ENCODE measurements around the gene ACP2. TPM values are rescaled to one million over a fixed set of nuclear protein-coding genes. Genes with fewer than 3 reads are reported as not detected.

Gene ACP2
- total RNA-seq, 1 donor from 2014 or later, result 40.8 TPM

DNA sequence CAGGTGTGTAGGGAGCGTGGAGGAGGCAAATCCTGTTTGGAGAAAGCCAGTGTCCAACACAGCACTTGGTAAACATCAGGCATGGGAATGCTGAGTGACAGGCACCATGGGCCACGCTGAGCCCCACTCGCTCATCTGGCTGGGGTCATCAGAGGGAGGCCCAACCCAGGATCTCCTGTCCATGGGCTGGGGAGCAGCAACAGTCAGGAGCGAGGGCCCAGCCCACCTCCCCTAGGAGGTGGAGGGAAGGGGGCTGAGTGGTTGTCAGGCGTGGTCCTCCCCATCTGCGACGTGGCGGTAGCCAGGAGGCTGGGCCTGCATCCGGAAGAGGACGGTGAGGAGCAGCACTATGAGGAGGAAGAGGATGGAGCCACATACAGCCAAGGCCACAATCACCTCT, 8.8 kb downstream of the ACP2 start:
- TF ChIP-seq EZH2 (IDR thresholded peaks at IDR 0.05; ENCODE audit: insufficient read depth, low read length), result no peak
- TF ChIP-seq, protein P1, sequence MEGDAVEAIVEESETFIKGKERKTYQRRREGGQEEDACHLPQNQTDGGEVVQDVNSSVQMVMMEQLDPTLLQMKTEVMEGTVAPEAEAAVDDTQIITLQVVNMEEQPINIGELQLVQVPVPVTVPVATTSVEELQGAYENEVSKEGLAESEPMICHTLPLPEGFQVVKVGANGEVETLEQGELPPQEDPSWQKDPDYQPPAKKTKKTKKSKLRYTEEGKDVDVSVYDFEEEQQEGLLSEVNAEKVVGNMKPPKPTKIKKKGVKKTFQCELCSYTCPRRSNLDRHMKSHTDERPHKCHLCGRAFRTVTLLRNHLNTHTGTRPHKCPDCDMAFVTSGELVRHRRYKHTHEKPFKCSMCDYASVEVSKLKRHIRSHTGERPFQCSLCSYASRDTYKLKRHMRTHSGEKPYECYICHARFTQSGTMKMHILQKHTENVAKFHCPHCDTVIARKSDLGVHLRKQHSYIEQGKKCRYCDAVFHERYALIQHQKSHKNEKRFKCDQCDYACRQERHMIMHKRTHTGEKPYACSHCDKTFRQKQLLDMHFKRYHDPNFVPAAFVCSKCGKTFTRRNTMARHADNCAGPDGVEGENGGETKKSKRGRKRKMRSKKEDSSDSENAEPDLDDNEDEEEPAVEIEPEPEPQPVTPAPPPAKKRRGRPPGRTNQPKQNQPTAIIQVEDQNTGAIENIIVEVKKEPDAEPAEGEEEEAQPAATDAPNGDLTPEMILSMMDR (IDR thresholded peaks at IDR 0.05; ENCODE audit: insufficient read depth, low read depth, low read length), result no peak
- H3K4me1 ChIP-seq (ENCODE audit: insufficient read depth, low read length), result peaks cover 5% of the 10 kb centered on the region
- H3K36me3 ChIP-seq (ENCODE audit: insufficient read depth, low read length), result peaks cover 18% of the 10 kb centered on the region
- H3K9ac ChIP-seq (ENCODE audit: low read length), result no peak overlapping the region
- H3K27ac ChIP-seq (ENCODE audit: low read depth, low read length), result no peak overlapping the region
- H4K20me1 ChIP-seq (ENCODE audit: insufficient read depth, low read length), result peaks cover 4% of the 10 kb centered on the region
- DNase-seq (ENCODE audit: low read depth), result no peak
- H3K4me2 ChIP-seq (ENCODE audit: low read length), result no peak overlapping the region
- H3K27me3 ChIP-seq (ENCODE audit: insufficient read depth, low read length), result no peaks in the 10 kb centered on the region
- H3K4me3 Mint-ChIP-seq (ENCODE audit: unreplicated experiment), result no peak overlapping the region
- H3K9me3 Mint-ChIP-seq (ENCODE audit: unreplicated experiment), result peaks cover 3% of the 10 kb centered on the region
- H3K4me3 ChIP-seq (ENCODE audit: insufficient read depth, low read depth, low read length), result no peak overlapping the region
- FAIRE-seq, result no peak
- H3K4me1 Mint-ChIP-seq (ENCODE audit: low read depth, unreplicated experiment), result peaks cover 26% of the 10 kb centered on the region
- H3K9me3 ChIP-seq (ENCODE audit: insufficient read depth, low read depth, low read length), result no peaks in the 10 kb centered on the region
- no peak overlapping the region for H2AFZ ChIP-seq (ENCODE audit: low read depth, low read length)
- no peaks in the 10 kb centered on the region for H3K79me2 ChIP-seq (ENCODE audit: insufficient read depth, low read length)
- peaks cover 40% of the 10 kb centered on the region for H3K36me3 Mint-ChIP-seq (ENCODE audit: low read depth, unreplicated experiment)
- H3K27me3 Mint-ChIP-seq (ENCODE audit: low read depth, unreplicated experiment), result no peaks in the 10 kb centered on the region
- H3K27ac Mint-ChIP-seq (ENCODE audit: unreplicated experiment), result no peak overlapping the region

DNA sequence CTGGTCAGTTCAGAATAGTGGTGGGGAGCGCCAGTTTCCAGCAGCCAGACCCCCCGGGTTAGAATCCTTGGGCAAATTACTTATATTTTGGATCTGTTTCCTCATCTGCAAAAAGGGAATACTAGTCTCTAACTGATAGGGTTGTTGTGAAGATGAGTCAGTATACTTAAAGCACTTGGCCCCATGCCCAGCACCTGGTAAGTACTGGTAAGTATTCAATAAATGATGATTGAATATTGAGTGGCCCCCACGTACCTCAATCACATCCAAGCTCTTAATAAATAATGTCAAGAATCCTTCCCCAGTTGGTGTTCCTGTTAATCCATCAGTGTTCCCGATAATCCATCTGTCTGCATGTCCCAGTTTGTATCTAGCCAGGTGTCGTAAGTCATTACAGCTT, 12.1 kb downstream of the ACP2 start:
- H3K27me3 Mint-ChIP-seq (ENCODE audit: low read depth, unreplicated experiment), result no peaks in the 10 kb centered on the region
- DNase-seq (ENCODE audit: low read depth) (peak; percentile 34), FAIRE-seq (no peak)
- no peak for TF ChIP-seq EZH2 (IDR thresholded peaks at IDR 0.05; ENCODE audit: insufficient read depth, low read length)
- TF ChIP-seq, protein P1 (IDR thresholded peaks at IDR 0.05; ENCODE audit: insufficient read depth, low read depth, low read length), result no peak
- no peak overlapping the region for H3K27ac ChIP-seq (ENCODE audit: low read depth, low read length)
- no peak overlapping the region for H3K4me2 ChIP-seq (ENCODE audit: low read length)
- no peaks in the 10 kb centered on the region for H3K9me3 Mint-ChIP-seq (ENCODE audit: unreplicated experiment)
- H3K27ac Mint-ChIP-seq (ENCODE audit: unreplicated experiment), result no peak overlapping the region
- H3K4me3 ChIP-seq (ENCODE audit: insufficient read depth, low read depth, low read length), result no peak overlapping the region
- H3K4me1 ChIP-seq (ENCODE audit: insufficient read depth, low read length), result peaks cover 19% of the 10 kb centered on the region
- H3K9me3 ChIP-seq (ENCODE audit: insufficient read depth, low read depth, low read length), result no peaks in the 10 kb centered on the region
- H3K9ac ChIP-seq (ENCODE audit: low read length), result no peak overlapping the region
- H3K27me3 ChIP-seq (ENCODE audit: insufficient read depth, low read length), result no peaks in the 10 kb centered on the region
- peaks cover 32% of the 10 kb centered on the region for H3K36me3 Mint-ChIP-seq (ENCODE audit: low read depth, unreplicated experiment)
- peaks cover 29% of the 10 kb centered on the region for H3K4me1 Mint-ChIP-seq (ENCODE audit: low read depth, unreplicated experiment)
- H3K79me2 ChIP-seq (ENCODE audit: insufficient read depth, low read length), result no peaks in the 10 kb centered on the region
- no peak overlapping the region for H3K4me3 Mint-ChIP-seq (ENCODE audit: unreplicated experiment)
- no peaks in the 10 kb centered on the region for H4K20me1 ChIP-seq (ENCODE audit: insufficient read depth, low read length)
- H3K36me3 ChIP-seq (ENCODE audit: insufficient read depth, low read length), result peaks cover 18% of the 10 kb centered on the region
- no peak overlapping the region for H2AFZ ChIP-seq (ENCODE audit: low read depth, low read length)

DNA sequence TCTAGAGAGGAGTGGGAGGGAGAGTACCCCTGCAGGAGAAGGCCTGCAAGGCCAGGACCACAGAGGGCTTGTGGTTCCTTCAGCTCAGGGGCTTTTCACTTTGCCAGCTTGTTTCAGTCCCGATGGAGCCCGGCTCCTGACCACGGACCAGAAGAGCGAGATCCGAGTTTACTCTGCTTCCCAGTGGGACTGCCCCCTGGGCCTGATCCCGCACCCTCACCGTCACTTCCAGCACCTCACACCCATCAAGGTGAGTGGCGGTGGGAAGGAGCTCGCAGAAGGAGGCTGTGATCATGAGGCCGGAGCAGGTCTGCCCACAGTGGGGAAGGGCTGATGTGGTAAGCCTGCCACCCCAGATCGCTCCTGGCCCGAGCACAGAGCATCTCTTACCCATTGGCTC, 13.5 kb downstream of the ACP2 start:
- peak overlapping the region; percentile 65 for H3K9ac ChIP-seq (ENCODE audit: low read length)
- H3K4me1 ChIP-seq (ENCODE audit: insufficient read depth, low read length), result peaks cover 19% of the 10 kb centered on the region
- H2AFZ ChIP-seq (ENCODE audit: low read depth, low read length), result no peak overlapping the region
- H3K79me2 ChIP-seq (ENCODE audit: insufficient read depth, low read length), result no peaks in the 10 kb centered on the region
- peaks cover 13% of the 10 kb centered on the region for H3K36me3 ChIP-seq (ENCODE audit: insufficient read depth, low read length)
- H3K4me2 ChIP-seq (ENCODE audit: low read length), result peak overlapping the region; percentile 78
- FAIRE-seq, result no peak
- no peaks in the 10 kb centered on the region for H3K9me3 Mint-ChIP-seq (ENCODE audit: unreplicated experiment)
- H3K27ac ChIP-seq (ENCODE audit: low read depth, low read length), result peak overlapping the region; percentile 76
- H3K27me3 ChIP-seq (ENCODE audit: insufficient read depth, low read length), result no peaks in the 10 kb centered on the region
- H3K36me3 Mint-ChIP-seq (ENCODE audit: low read depth, unreplicated experiment), result peaks cover 27% of the 10 kb centered on the region
- no peak overlapping the region for H3K4me3 Mint-ChIP-seq (ENCODE audit: unreplicated experiment)
- H4K20me1 ChIP-seq (ENCODE audit: insufficient read depth, low read length), result no peaks in the 10 kb centered on the region
- TF ChIP-seq, protein P1 (IDR thresholded peaks at IDR 0.05; ENCODE audit: insufficient read depth, low read depth, low read length), result no peak
- no peak for TF ChIP-seq EZH2 (IDR thresholded peaks at IDR 0.05; ENCODE audit: insufficient read depth, low read length)
- H3K4me3 ChIP-seq (ENCODE audit: insufficient read depth, low read depth, low read length), result no peak overlapping the region
- H3K27me3 Mint-ChIP-seq (ENCODE audit: low read depth, unreplicated experiment), result no peaks in the 10 kb centered on the region
- H3K9me3 ChIP-seq (ENCODE audit: insufficient read depth, low read depth, low read length), result no peaks in the 10 kb centered on the region
- DNase-seq (ENCODE audit: low read depth), result no peak
- H3K27ac Mint-ChIP-seq (ENCODE audit: unreplicated experiment), result no peak overlapping the region
- peaks cover 26% of the 10 kb centered on the region for H3K4me1 Mint-ChIP-seq (ENCODE audit: low read depth, unreplicated experiment)
